Tibial nerve (tissue), 4 donors: Measurements from ENCODE around the gene NEMP1.
"Not testable (repeated sequence)": the region's sequence is repeated elsewhere in the genome, so short reads cannot be mapped to it uniquely, and the experiment has no call there.

Experiments
- EP300 ChIP-seq, 2 donors: sonication (generic); formaldehyde crosslinking; IDR thresholded peaks; one replicate each; pipeline ENCODE4 v1.6.1; 2017; ENCODE audit warnings: antibody characterized with exemption in 2 of 2, mild to moderate bottlenecking in 1 of 2
- POLR2A ChIP-seq, 2 donors: fragments of 450-650 bp; IDR thresholded peaks; one replicate each; pipeline ENCODE4 v1.6.1; 2017; ENCODE audit warnings: antibody characterized with exemption in 2 of 2, mild to moderate bottlenecking in 2 of 2, moderate library complexity in 2 of 2
- TF ChIP-seq, protein P1 (sequence below), 5 experiments: fragments of 200-600 bp in 3 of 5; fragments of 450-650 bp in 2 of 5; sonication (generic) in 3 of 5; IDR thresholded peaks; one replicate each; pipeline ENCODE4 v1.5.1; 2016 to 2019; ENCODE audit warnings: antibody characterized with exemption in 5 of 5, mild to moderate bottlenecking in 3 of 5, moderate library complexity in 2 of 5

DNA sequence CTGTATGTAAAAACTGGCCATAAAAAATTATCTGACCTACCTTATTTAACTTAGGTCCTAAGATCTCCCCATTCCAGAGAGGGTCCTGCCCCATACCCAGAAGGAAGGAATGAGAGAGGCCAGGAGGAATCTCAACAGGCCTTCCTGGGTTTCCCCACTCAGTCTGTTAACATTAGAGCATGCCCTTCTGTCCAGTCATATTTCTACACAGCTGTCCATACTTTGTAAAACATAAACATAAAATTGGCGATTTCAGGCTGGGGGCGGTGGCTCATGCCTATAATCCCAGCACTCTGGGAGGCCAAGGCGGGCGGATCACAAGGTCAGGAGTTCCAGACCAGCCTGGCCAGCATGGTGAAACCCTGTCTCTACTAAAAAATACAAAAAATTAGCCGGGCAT, 56.3 kb downstream of the NEMP1 start:
- TF ChIP-seq, protein P1, sequence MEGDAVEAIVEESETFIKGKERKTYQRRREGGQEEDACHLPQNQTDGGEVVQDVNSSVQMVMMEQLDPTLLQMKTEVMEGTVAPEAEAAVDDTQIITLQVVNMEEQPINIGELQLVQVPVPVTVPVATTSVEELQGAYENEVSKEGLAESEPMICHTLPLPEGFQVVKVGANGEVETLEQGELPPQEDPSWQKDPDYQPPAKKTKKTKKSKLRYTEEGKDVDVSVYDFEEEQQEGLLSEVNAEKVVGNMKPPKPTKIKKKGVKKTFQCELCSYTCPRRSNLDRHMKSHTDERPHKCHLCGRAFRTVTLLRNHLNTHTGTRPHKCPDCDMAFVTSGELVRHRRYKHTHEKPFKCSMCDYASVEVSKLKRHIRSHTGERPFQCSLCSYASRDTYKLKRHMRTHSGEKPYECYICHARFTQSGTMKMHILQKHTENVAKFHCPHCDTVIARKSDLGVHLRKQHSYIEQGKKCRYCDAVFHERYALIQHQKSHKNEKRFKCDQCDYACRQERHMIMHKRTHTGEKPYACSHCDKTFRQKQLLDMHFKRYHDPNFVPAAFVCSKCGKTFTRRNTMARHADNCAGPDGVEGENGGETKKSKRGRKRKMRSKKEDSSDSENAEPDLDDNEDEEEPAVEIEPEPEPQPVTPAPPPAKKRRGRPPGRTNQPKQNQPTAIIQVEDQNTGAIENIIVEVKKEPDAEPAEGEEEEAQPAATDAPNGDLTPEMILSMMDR (IDR thresholded peaks at IDR 0.05) = not testable (repeated sequence)
- not testable (repeated sequence) for TF ChIP-seq POLR2A, EP300 (IDR thresholded peaks at IDR 0.05)
